HG03575 (cell line): ENCODE measurements around the gene RNF13.
"Not testable (repeated sequence)": the region's sequence is repeated elsewhere in the genome, so short reads cannot be mapped to it uniquely, and the experiment has no call there.

ENCODE experiments used
- ATAC-seq: cut with Tn5 transposase; IDR thresholded peaks from one replicate; pipeline ENCODE4 v1.9.1; 2021; ENCODE audit not compliant: unreplicated experiment, insufficient number of reproducible peaks, low FRiP score; ENCODE audit errors: extremely low read depth

RNF13 gene

DNA sequence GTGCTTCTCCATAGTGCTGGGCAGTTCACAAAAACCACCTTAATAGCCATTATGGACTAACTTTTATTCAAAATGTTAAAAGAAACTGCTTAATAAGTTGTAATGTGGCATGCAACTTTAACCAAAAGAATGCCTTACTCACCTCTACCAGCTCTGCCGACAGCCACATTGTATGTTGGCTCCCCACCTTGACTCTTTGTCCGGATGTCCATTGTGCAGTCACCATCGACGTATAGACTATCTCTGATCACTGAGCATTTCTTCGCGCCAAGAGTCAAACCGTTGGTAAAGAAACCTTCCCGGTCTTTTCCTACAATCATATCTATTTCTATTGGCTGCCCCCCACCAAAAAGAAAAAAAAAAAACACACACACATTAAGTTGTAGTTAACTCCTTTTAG is 155.2 kb downstream of the RNF13 start:
- ATAC-seq: no peak

DNA sequence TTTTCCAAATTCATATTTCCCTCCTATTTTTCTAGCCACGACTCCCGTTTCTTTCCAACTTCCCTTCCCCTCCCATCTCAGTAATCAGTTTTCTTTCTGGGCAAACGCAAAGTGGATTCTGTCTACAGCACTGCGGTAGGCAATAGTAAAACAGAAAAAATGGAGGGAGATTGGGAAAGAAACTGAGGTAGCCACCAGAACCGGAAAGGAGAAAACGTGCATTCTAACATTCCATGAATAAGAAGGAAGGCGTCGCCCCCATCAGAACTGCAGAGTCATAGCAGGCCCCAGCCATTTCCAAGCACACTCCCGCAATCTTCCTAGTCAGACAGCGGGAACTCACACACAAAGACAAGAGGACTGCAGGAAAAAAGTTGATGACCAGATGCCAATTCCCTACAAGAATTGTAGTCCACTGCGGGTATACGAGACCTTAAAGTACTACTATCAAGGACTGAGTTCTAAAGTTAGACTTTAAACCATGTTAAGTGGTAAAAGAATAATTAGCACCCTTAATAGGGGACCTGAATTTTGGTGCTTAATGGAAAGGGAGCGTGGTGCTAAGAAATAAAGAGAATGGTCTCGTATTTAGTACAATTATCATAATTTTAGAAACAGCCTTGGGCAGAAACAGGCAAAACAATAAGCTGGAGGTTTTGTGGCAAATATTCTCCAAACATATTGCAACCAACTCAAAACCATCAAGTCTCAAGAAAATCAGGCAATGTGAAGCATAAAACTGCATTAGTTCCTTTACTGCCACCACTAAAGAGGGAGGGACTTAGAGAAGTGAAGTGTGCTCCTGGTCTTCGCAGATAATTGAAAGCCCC is 156.3 kb downstream of the RNF13 start:
- ATAC-seq: no peak

DNA sequence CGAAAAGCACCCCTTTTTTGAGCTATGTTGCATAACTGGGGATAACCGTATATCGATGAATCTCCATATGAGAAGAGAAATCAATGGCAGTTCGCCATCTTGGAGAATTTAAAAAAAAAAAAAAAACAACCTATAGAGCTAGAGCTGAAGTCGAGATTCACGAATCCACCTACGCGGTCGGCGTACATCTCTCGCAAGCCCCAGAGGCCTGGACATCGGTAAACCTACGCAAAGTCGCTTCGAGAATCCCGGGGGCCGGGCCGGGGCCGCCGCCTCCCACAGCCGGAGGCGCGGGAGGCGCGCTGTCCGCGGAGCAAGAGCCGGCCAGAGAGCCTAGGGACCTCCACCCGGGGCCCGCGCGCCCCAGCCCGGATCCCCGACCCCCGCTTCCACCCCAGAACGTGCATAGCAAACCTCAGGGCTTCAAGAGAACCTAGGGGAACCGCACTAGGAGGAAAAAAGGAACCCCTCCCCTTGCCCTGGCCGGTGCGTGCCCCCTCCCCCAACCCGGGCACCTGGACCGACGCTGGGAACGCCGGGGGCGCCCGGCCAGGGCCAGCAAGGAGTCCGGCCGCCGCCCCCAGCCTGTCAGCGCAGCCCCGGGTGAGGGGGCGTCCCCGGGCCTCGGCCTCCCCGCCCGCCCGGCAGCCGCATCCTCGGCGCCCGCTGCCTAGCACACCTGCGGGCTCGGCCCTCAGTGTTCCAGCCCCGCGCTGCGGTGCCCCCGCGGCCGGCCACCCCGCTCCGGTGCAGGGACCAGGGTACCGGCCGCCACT is 157.1 kb downstream of the RNF13 start:
- ATAC-seq: peak; percentile 36

- no peak for ATAC-seq
Measured at GRCh38 chr3:149970716-149971402, 157.8 kb downstream of the RNF13 start, which contains the start of gene PFN2. Gene PFN2, minus strand, starts transcription at chr3:149970895. Its CDS starts 39 bp downstream, at chr3:149970856.

DNA sequence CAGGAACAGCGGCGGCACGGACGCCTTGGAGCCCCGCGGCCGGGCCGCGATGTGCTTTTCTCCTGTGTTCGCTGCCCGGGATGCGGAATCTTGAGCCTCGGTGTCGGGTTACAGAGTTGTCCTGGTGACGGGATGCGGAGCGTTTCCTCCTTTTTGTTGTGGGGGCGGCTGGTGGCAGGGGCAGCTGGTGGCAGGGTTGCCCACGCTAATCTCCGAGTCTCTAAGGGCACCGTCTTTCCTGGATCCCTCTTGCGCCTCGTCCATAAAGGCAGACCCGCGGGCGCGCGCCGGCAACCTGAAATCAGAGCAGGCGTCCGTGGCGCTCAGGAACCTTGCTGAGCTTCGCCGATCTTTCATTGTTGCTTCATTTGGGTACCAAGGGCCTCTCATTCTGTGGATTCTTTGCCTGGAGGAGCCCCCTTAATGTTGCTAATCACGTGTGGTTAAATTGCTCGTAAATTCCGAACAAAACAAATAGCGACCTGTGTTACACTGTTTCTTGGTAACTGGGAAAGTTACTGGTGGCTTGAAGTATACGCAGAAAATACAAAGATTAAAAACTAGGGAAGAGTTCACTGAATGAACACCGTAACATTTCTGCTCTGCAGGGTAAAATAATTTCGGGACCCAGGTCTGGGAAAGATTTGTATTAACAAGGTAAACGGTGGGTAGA is 158.5 kb downstream of the RNF13 start:
- ATAC-seq: no peak

DNA sequence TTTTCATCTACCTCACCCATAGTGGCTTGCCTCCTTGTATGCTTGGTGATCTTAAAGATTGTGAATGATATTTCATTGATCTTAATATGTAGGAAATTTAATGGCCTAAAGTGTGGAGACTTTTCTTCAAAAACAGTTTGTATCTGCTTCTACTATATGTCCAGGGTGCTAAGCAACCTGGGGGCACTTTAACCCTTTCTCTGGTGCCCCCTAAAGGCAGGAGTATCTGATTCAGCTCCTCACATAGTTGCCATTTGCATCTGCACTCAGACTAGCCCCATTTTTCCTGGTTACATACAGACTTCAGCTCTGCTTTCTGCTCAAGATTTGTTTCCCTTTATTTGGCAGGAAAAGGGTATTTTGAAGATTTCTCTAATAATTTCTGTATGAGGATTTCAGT is 162.9 kb downstream of the RNF13 start:
- no peak for ATAC-seq

- ATAC-seq: no peak
Measured at GRCh38 chr3:149977386-149977785, 164.4 kb downstream of the RNF13 start.

- ATAC-seq: not testable (repeated sequence)
Measured at GRCh38 chr3:149981979-149982378, 169.0 kb downstream of the RNF13 start.

- ATAC-seq: not testable (repeated sequence)
Measured at GRCh38 chr3:149983053-149983452, 170.0 kb downstream of the RNF13 start.

DNA sequence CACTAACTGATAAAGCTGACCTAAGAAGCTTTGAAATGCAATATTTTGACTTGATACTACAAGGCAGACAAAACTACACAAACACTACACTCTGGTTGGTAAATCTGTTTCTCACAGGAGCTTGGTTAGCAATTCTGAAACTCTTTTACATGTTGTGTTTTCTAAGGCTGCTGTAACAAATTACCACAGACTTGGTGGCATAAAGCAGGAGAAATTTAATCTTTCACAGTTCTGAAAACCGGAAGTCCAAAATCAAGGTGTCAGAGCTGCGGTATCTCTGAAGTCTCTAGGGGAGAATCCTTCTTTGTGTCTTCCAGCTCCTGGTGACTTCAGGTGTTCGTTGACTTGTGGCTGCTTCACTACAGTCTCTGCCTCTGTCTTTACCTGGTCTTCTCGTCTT is 170.6 kb downstream of the RNF13 start:
- no peak for ATAC-seq

DNA sequence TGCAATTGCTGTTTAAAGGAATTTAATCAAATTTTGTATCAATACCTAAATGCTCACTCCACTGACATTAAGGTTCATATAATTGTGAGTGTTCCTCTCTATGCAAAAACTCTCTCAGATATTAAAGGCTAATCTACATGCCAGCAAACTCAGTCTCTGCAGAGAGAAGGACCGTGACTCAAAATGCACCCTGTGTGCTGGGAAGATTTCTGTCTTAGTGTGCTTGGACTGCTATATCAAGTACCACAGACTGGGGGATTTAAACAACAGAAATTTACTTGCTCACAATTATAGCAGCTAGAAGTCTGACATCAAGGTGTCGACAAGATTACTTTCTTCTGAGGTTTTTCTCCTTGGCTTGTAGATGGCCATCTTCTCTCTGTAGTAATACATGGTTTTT is 176.3 kb downstream of the RNF13 start:
- no peak for ATAC-seq

DNA sequence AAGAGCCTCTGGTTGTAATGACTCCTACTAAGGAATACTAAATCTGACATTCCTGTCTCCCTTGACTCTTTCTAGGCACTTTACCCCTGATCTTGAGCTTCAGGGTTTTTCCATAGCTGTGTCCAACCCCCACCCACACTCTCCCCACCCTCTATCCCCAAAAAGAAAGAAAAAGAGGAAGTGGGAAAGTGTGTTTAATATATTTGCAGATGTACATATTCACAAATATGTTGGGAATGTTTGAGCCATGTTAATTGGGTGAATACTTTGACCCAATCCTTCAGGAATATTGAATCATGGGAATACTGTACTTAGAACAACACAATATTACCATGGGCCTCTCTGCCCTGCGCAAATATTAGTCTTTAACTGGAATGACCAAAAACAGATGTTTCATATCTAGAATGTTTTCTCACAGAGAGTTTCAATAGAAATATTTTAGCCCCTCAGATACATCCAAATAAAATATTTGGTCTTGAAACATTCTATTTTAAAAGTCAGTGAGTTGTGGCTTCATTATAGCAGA is 177.5 kb downstream of the RNF13 start:
- ATAC-seq: no peak

DNA sequence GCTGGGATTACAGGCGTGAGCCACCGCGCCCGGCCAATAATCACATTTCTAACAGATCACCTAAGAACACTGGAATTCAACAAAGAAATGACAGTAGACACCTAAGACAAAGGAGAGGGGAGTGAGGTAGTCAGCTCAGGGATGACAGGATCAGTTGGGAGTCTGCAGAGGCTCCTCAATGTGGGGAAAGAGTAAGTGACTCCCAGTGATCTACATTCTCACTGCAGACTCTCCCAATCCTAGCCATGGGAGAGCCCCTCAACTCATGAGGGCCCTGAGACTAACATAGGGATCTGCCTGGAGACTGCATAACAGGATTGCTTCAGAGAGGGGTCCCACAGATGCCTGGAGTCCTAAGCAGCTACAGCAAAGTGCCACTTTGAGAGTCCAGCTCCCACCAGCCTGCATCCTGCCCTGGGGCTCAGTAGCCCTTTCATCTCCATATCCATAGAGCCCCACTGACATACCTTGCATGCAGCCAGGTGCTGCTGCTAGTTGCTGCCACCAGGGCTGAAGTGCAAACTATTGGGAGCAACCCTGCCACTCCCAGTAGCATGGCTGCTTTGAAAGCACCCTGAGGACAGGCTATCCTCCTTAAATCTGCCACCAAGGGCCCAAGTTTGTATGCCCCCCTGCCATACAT is 179.5 kb downstream of the RNF13 start:
- ATAC-seq: no peak

DNA sequence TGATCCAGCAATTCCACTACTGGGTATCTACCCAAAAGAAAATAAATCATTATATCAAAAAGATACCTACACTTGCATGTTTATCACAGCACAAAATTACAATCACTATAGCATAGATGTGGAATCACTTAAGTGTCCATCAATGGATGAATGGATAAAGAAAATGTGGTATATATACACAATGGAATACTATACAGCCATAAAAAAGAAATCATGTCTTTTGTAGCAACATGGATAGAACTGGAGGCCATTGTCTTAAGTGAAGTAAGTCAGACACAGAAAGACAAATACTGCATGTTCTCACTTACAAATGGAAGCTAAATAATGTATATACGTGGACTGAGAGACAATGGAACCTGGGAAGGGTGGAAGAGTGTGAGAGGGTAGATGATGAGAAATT is 185.9 kb downstream of the RNF13 start:
- no peak for ATAC-seq

DNA sequence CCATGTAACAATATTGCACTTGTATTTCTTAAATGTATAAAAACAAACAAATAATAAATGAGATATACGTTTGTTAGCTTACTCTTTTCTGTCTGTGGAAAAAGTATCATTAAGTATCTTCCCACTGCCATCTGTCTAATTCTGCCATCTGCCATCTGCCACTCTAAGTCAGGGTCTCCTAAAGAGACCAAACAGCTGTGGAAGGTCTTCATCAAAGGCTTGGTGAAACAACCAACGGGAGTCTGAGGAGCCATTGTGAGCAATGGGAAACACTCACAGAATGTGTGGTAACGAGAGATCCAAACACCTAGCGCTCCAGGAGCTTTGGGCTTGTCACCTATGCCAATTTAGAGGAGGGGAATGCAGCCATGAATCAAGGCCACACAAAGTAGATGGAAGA is 186.4 kb downstream of the RNF13 start:
- ATAC-seq: no peak

- no peak for ATAC-seq
Measured at GRCh38 chr3:150000641-150001040, 187.6 kb downstream of the RNF13 start.

GRCh38 chr3:150005243-150006112 is 192.5 kb downstream of the RNF13 start:
- no peak for ATAC-seq

- no peak for ATAC-seq
Measured at GRCh38 chr3:150006794-150007193, 193.8 kb downstream of the RNF13 start.
